Fibroblast of the aortic adventitia (primary cell): ENCODE data around the gene GCC2. TPM values are rescaled to one million over a fixed set of nuclear protein-coding genes. Genes with fewer than 3 reads are reported as not detected.
"Not testable (repeated sequence)": the region's sequence is repeated elsewhere in the genome, so short reads cannot be mapped to it uniquely, and the experiment has no call there.

Source experiments
- DNase-seq: peaks from one replicate; pipeline ENCODE4 v3.0.0-alpha.2; 2010; ENCODE audit warnings: low read depth
- H3K4me3 ChIP-seq: 2 replicates; pipeline ENCODE4 v1.5.1; 2011; ENCODE audit warnings: low read depth, mild to moderate bottlenecking, control low read depth, low read length, moderate library complexity
- CTCF ChIP-seq: IDR thresholded peaks from 2 replicates; pipeline ENCODE4 v1.5.1; 2011; ENCODE audit warnings: mild to moderate bottlenecking, low read length, control low read depth, inconsistent platforms; ENCODE audit not compliant: insufficient read depth
- total RNA-seq: library from RNA; depleted of rRNA; stranded (reverse); fragments of >200 nt; gene quantifications from 2 replicates; pipeline ENCODE4 v1.2.3, GENCODE V29; 2012; ENCODE audit warnings: low replicate concordance

Gene GCC2
- total RNA-seq, 1 donor = 42.8 TPM

GRCh38 chr2:108451976-108452375 lies 3.0 kb downstream of the GCC2 start:
- no peak for DNase-seq
- no peak for TF ChIP-seq CTCF
- H3K4me3 ChIP-seq = no peak overlapping the region

GRCh38 chr2:108453530-108453929 lies 4.5 kb downstream of the GCC2 start:
- not testable (repeated sequence) for H3K4me3 ChIP-seq, DNase-seq

- TF ChIP-seq CTCF = no peak
- no peak for DNase-seq
- H3K4me3 ChIP-seq = no peak overlapping the region
Measured at GRCh38 chr2:108454440-108454839, 5.4 kb downstream of the GCC2 start.

- no peak for DNase-seq
- no peak overlapping the region for H3K4me3 ChIP-seq
- TF ChIP-seq CTCF = no peak
Measured at GRCh38 chr2:108455571-108455970, 6.6 kb downstream of the GCC2 start.

- no peak for DNase-seq
- no peak for TF ChIP-seq CTCF
- no peak overlapping the region for H3K4me3 ChIP-seq
Measured at GRCh38 chr2:108458082-108458481, 9.1 kb downstream of the GCC2 start.

- no peak for DNase-seq
- H3K4me3 ChIP-seq = no peak overlapping the region
- no peak for TF ChIP-seq CTCF
Measured at GRCh38 chr2:108459441-108459840, 10.4 kb downstream of the GCC2 start.

GRCh38 chr2:108460345-108461037 lies 11.5 kb downstream of the GCC2 start:
- H3K4me3 ChIP-seq = no peak overlapping the region
- no peak for DNase-seq
- no peak for TF ChIP-seq CTCF
